Tibial nerve (tissue), 4 donors: ENCODE data around the gene OR1S1. TPM values are rescaled to one million over a fixed set of nuclear protein-coding genes. Genes with fewer than 3 reads are reported as not detected.

Source experiments
- DNase-seq, 2 donors: peaks; one replicate each; pipeline ENCODE4 v3.0.0-alpha.2; 2019; ENCODE audit warnings: low spot score in 2 of 2
- H3K27ac ChIP-seq, 4 donors: fragments of 200-600 bp; sonication (generic) in 3 of 4; one replicate each; pipeline ENCODE4 v1.5.1; 2017 to 2019; ENCODE audit warnings: mild to moderate bottlenecking in 1 of 4
- H3K27me3 ChIP-seq, 2 donors: fragments of 200-600 bp; sonication (generic) in 1 of 2; one replicate each; pipeline versions ENCODE4 v1.5.1 to v1.6.0; 2017 to 2019
- H3K36me3 ChIP-seq, 3 donors: fragments of 200-600 bp; sonication (generic); one replicate each; pipeline ENCODE4 v1.5.1; 2018 to 2019
- H3K4me1 ChIP-seq, 4 donors: fragments of 200-600 bp; sonication (generic) in 3 of 4; one replicate each; pipeline ENCODE4 v1.5.1; 2017 to 2019
- H3K4me3 ChIP-seq, 4 donors: fragments of 200-600 bp; sonication (generic) in 3 of 4; one replicate each; pipeline ENCODE4 v1.5.1; 2017 to 2019; ENCODE audit warnings: mild to moderate bottlenecking in 1 of 4, moderate library complexity in 1 of 4
- H3K9me3 ChIP-seq, 4 donors: fragments of 200-600 bp; sonication (generic) in 3 of 4; one replicate each; pipeline ENCODE4 v1.5.1; 2017 to 2019
- CTCF ChIP-seq, 5 experiments: fragments of 200-600 bp in 3 of 5; fragments of 450-650 bp in 2 of 5; sonication (generic) in 3 of 5; IDR thresholded peaks; one replicate each; pipeline ENCODE4 v1.5.1; 2016 to 2019; ENCODE audit warnings: antibody characterized with exemption in 5 of 5, mild to moderate bottlenecking in 3 of 5, moderate library complexity in 2 of 5
- EP300 ChIP-seq, 2 donors: sonication (generic); formaldehyde crosslinking; IDR thresholded peaks; one replicate each; pipeline ENCODE4 v1.6.1; 2017; ENCODE audit warnings: antibody characterized with exemption in 2 of 2, mild to moderate bottlenecking in 1 of 2
- POLR2A ChIP-seq, 2 donors: fragments of 450-650 bp; IDR thresholded peaks; one replicate each; pipeline ENCODE4 v1.6.1; 2017; ENCODE audit warnings: antibody characterized with exemption in 2 of 2, mild to moderate bottlenecking in 2 of 2, moderate library complexity in 2 of 2
- WGBS, 2 donors: methylation state at CpG; one replicate each; pipeline ENCODE4 v1.1.5; 2018; 5-methylcytosine and 5-hydroxymethylcytosine counted together
- total RNA-seq, 4 donors: library from RNA; depleted of rRNA; stranded (reverse); fragments of >200 nt; gene quantifications; one replicate each; pipeline ENCODE4 v1.1.0, GENCODE V29; 2016

OR1S1 gene
- total RNA-seq, 4 donors from 2014 or later: not detected

GRCh38 chr11:58222721-58223120, 10.2 kb downstream of the OR1S1 start:
- Histone ChIP-seq H3K27me3 (no peaks in the 10 kb centered on the region), H3K9me3 (no peaks in the 10 kb centered on the region), H3K36me3 (no peaks in the 10 kb centered on the region), H3K4me3 (no peak overlapping the region), H3K27ac (no peak overlapping the region), H3K4me1 (no peaks in the 10 kb centered on the region)
- TF ChIP-seq EP300 (IDR thresholded peaks at IDR 0.05) (no peak), POLR2A (IDR thresholded peaks at IDR 0.05) (no peak), CTCF (IDR thresholded peaks at IDR 0.05) (no peak)
- no peak for DNase-seq
- 62 to 74% methylated on average over 7 of the region's 7 CpGs for WGBS, 2 donors

GRCh38 chr11:58227956-58228615, 15.6 kb downstream of the OR1S1 start:
- DNase-seq: no peak
- Histone ChIP-seq H3K9me3 (peaks cover 0 to 6% (median 0%) of the 10 kb centered on the region in 4 donors), H3K36me3 (no peaks in the 10 kb centered on the region), H3K4me1 (no peaks in the 10 kb centered on the region), H3K27me3 (no peaks in the 10 kb centered on the region), H3K4me3 (no peak overlapping the region), H3K27ac (no peak overlapping the region)
- 93% methylated on average over 32 of the region's 32 CpGs for WGBS, 2 donors
- TF ChIP-seq CTCF (IDR thresholded peaks at IDR 0.05) (no peak), EP300 (IDR thresholded peaks at IDR 0.05) (no peak), POLR2A (IDR thresholded peaks at IDR 0.05) (no peak)

GRCh38 chr11:58243954-58244353, 31.4 kb downstream of the OR1S1 start:
- Histone ChIP-seq H3K27ac (no peak overlapping the region), H3K27me3 (no peaks in the 10 kb centered on the region), H3K36me3 (no peaks in the 10 kb centered on the region), H3K4me3 (no peak overlapping the region), H3K4me1 (no peaks in the 10 kb centered on the region), H3K9me3 (peaks cover 0 to 16% (median 0%) of the 10 kb centered on the region in 4 donors)
- TF ChIP-seq CTCF (IDR thresholded peaks at IDR 0.05) (no peak), POLR2A (IDR thresholded peaks at IDR 0.05) (no peak), EP300 (IDR thresholded peaks at IDR 0.05) (no peak)
- WGBS, 2 donors: 93 to 97% methylated on average over 2 of the region's 2 CpGs
- DNase-seq: no peak

- WGBS, 2 donors: 86 to 88% methylated on average over 1 of the region's 1 CpG
- Histone ChIP-seq H3K4me1 (no peaks in the 10 kb centered on the region), H3K36me3 (no peaks in the 10 kb centered on the region), H3K4me3 (no peak overlapping the region), H3K27me3 (no peaks in the 10 kb centered on the region), H3K9me3 (peaks cover 0 to 30% (median 11%) of the 10 kb centered on the region in 4 donors), H3K27ac (no peak overlapping the region)
- no peak for TF ChIP-seq POLR2A (IDR thresholded peaks at IDR 0.05)
- no peak for TF ChIP-seq CTCF (IDR thresholded peaks at IDR 0.05)
- no peak for TF ChIP-seq EP300 (IDR thresholded peaks at IDR 0.05)
- no peak for DNase-seq
Measured at GRCh38 chr11:58254936-58255335, 42.4 kb downstream of the OR1S1 start.

GRCh38 chr11:58259983-58260382, 47.5 kb downstream of the OR1S1 start:
- Histone ChIP-seq H3K4me1 (no peaks in the 10 kb centered on the region), H3K27me3 (no peaks in the 10 kb centered on the region), H3K9me3 (peaks cover 0 to 13% (median under 1%) of the 10 kb centered on the region in 4 donors), H3K27ac (no peak overlapping the region), H3K36me3 (no peaks in the 10 kb centered on the region), H3K4me3 (no peak overlapping the region)
- DNase-seq: no peak
- TF ChIP-seq EP300 (IDR thresholded peaks at IDR 0.05) (no peak), POLR2A (IDR thresholded peaks at IDR 0.05) (no peak), CTCF (IDR thresholded peaks at IDR 0.05) (no peak)
- WGBS, 2 donors: 77 to 82% methylated on average over 2 of the region's 2 CpGs

Other genes with a start within 250 kb of the OR1S1 start
- gene OR9Q1, start 188.8 kb upstream of the OR1S1 start, total RNA-seq: not detected
- not detected for gene OR6Q1, start 181.8 kb upstream of the OR1S1 start, total RNA-seq
- gene OR9I1, start 87.2 kb upstream of the OR1S1 start, total RNA-seq: not detected
- gene OR9Q2, start 23.6 kb upstream of the OR1S1 start, total RNA-seq: not detected
- gene OR1S2, start 8.6 kb upstream of the OR1S1 start, total RNA-seq: not detected
- gene OR10Q1, start 16.2 kb downstream of the OR1S1 start, total RNA-seq: not detected
- not detected for gene OR10W1, start 55.5 kb downstream of the OR1S1 start, total RNA-seq
- not detected for gene OR5B17, start 146.3 kb downstream of the OR1S1 start, total RNA-seq
- not detected for gene OR5B3, start 194.2 kb downstream of the OR1S1 start, total RNA-seq
- gene OR5B2, start 215.4 kb downstream of the OR1S1 start, total RNA-seq: under 1 TPM in 1 of 4 donors, not detected in 3; 0.42 TPM
- under 1 TPM in 1 of 4 donors, not detected in 3; 0.21 TPM for gene OR5B12, start 229.5 kb downstream of the OR1S1 start, total RNA-seq